K562 (cell line): Measurements from ENCODE around the gene VEGFB. TPM values are rescaled to one million over a fixed set of nuclear protein-coding genes. Genes with fewer than 3 reads are reported as not detected.

Source experiments
- CREB1 ChIP-seq, 2 experiments: sonication (generic) in 1 of 2; formaldehyde crosslinking in 1 of 2; IDR thresholded peaks; 2 replicates each; pipeline versions ENCODE4 v1.6.1 to v1.8.0; 2012 to 2022; ENCODE audit warnings: inconsistent platforms in 1 of 2, mild to moderate bottlenecking in 1 of 2, missing genetic modification reagents in 1 of 2, moderate library complexity in 1 of 2
- EGR1 ChIP-seq: fragments of 450-650 bp; conservative IDR thresholded peaks from 2 replicates; pipeline ENCODE4 v1.6.1; 2017; ENCODE audit warnings: mild to moderate bottlenecking
- HNRNPLL ChIP-seq: fragments of 200-400 bp; formaldehyde crosslinking; IDR thresholded peaks from 2 replicates; pipeline ENCODE4 v1.6.1; 2017; ENCODE audit warnings: low read length, low read depth, mild to moderate bottlenecking; ENCODE audit not compliant: poor library complexity, severe bottlenecking
- NCOA1 ChIP-seq: fragments of 450-650 bp; IDR thresholded peaks from 2 replicates; pipeline ENCODE4 v1.6.1; 2016; ENCODE audit warnings: low read depth
- NFRKB ChIP-seq: fragments of 450-650 bp; IDR thresholded peaks from 2 replicates; pipeline ENCODE4 v1.6.1; 2016; ENCODE audit warnings: low read depth
- NRF1 ChIP-seq, 2 experiments: fragments of 450-650 bp; IDR thresholded peaks in 1 of 2; conservative IDR thresholded peaks in 1 of 2; 2 replicates each; pipeline ENCODE4 v1.6.1; 2014; ENCODE audit warnings: mild to moderate bottlenecking in 2 of 2
- RBM15 ChIP-seq: fragments of 200-400 bp; formaldehyde crosslinking; IDR thresholded peaks from 2 replicates; pipeline ENCODE4 v1.6.1; 2018; ENCODE audit warnings: mild to moderate bottlenecking, low read length, moderate library complexity; ENCODE audit not compliant: insufficient read depth
- SAP30 ChIP-seq: fragments of 200-600 bp; sonication (generic); IDR thresholded peaks from 2 replicates; pipeline ENCODE4 v1.6.1; 2012; ENCODE audit warnings: borderline replicate concordance, low read depth, mild to moderate bottlenecking, moderate library complexity, low read length, control low read depth, inconsistent platforms; ENCODE audit not compliant: insufficient read depth, poor library complexity, severe bottlenecking
- SIN3A ChIP-seq, 2 experiments: fragments of 150-350 bp in 1 of 2; IDR thresholded peaks; 2 replicates each; pipeline ENCODE4 v1.6.1; 2011 to 2016; ENCODE audit warnings: borderline replicate concordance in 2 of 2, low read depth in 2 of 2, low read length in 2 of 2, mild to moderate bottlenecking in 2 of 2, moderate library complexity in 2 of 2; ENCODE audit not compliant: control insufficient read depth in 1 of 2
- ZNF431 ChIP-seq: sonication (generic); formaldehyde crosslinking; IDR thresholded peaks from 2 replicates; pipeline ENCODE4 v1.8.0; 2022; ENCODE audit warnings: mild to moderate bottlenecking, missing genetic modification reagents
- ZNF668 ChIP-seq: fragments of 250-450 bp; sonication (Bioruptor Pico); IDR thresholded peaks from 2 replicates; pipeline ENCODE4 v1.8.0; 2022; ENCODE audit warnings: mild to moderate bottlenecking, inconsistent platforms
- polyA plus RNA-seq, 8 experiments: library from polyadenylated mRNA; depleted of rRNA in 4 of 8; stranded (reverse) in 5 of 8; unstranded in 3 of 8; fragments of >200 nt; fragmentation: Nextera tagmentation in 2 of 8; fragmentation: Illumina TruSeq in 1 of 8; extraction: Ambion mirVana in 2 of 8; extraction: Trizol in 1 of 8; gene quantifications; 2 replicates each; pipeline versions ENCODE4 v1.2.1 to v1.2.3, GENCODE V29; 2011 to 2014; ENCODE audit warnings: inconsistent platforms in 1 of 8, missing spikeins in 1 of 8
- total RNA-seq, 7 experiments: library from RNA; depleted of rRNA in 6 of 7; stranded (reverse); fragments of >200 nt in 6 of 7; fragmentation: Illumina TruSeq in 2 of 7; extraction: Trizol in 2 of 7; gene quantifications; 2 replicates each; pipeline versions ENCODE4 v1.2.1 to v1.2.3, GENCODE V29; 2011 to 2021; ENCODE audit warnings: low replicate concordance in 1 of 7
- TF ChIP-seq, protein P1 (sequence below), 2 experiments: fragments of 450-650 bp in 1 of 2; sonication (generic) in 1 of 2; formaldehyde crosslinking in 1 of 2; IDR thresholded peaks; 2 replicates each; pipeline versions ENCODE4 v1.7.1 to v1.9.0; 2016 to 2022; ENCODE audit warnings: inconsistent platforms in 1 of 2, mild to moderate bottlenecking in 1 of 2, missing genetic modification reagents in 1 of 2
- TF ChIP-seq, protein P2 (sequence below): IDR thresholded peaks from 2 replicates; pipeline ENCODE4 v1.6.1; 2011; ENCODE audit not compliant: insufficient read length; ENCODE audit errors: extremely low read depth

The VEGFB gene
- total and polyA plus RNA-seq, 9 of the 15 experiments (the other 6 are each of a cell fraction or from before 2014, with no cell fraction given): 11.0 to 83.4 (median 25.7) TPM

DNA sequence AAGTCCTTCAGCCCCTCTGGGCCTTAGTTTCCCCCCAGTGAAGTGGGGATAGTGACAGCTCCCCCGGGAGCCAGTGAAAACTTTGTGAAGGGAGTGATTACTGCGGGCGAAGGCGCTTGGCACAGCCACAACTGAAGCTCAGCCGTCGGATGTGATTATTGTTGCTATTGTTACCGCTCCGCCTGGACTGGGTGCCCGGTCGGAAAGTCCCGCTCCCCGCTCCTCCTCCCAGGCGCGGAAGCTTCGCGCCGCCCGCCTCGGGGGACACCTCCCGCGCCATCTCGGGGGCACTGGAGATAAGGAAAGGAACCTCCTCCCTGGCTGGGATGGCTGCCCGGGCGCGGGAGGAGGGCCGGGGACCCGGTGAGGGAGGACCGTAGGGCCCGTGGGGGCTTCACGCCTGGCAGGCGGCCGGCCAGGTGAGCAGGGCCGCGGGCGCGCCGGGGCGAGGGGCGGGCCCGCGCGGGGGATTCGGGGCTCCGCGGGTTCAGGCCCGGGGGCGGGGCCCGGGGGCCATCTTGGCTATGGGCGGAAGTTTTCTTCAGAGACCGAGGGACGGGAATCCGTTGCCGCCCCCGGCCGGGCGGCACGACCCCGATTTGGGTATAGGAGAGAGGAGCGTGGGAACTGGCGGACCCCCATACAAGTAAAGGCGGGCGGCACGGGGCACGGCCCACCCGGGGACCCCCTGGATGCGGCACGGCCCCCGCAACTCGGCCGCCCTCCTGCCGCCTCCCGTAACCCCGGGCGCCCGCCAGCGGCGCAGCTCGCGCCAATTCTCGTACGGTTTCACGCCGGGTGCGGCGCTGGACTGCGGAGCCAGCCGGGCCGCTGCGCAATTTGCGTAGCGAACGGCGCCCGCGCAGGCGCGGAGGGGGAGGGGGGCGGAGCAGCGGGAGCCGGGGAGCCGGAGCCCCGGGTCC lies 50.8 kb downstream of the VEGFB start, which contains the start of gene GPR137 (continued):
- TF ChIP-seq SIN3A (IDR thresholded peaks at IDR 0.05; ENCODE audit: borderline replicate concordance in 2 of 2, control insufficient read depth in 1 of 2, low read depth in 2 of 2, low read length in 2 of 2) (peak; percentile 73 to 89; a peak in 3 of 4 replicates), CREB1 (IDR thresholded peaks at IDR 0.05) (0 out of 2 replicates have a peak, but pooled peaks have one; percentile 9), CREB1 (CRISPR knock-in tag; IDR thresholded peaks at IDR 0.05) (no peak; the same call in 1 of the 2 replicates), EGR1 (peak; percentile 83), ZNF668 (no peak), NFRKB (peak; percentile 57; the same call in 1 of the 2 replicates), ZNF431 (CRISPR knock-in tag) (no peak), SAP30 (peak; percentile 82), NCOA1 (0 out of 2 replicates have a peak, but pooled peaks have one; percentile 22), RBM15 (peak; percentile 92; the same call in 1 of the 2 replicates), NRF1 (conservative IDR thresholded peaks at IDR 0.05 in 1 of 2, IDR thresholded peaks at IDR 0.05 in 1 of 2) (peak; percentile 93 to 94), HNRNPLL (peak; percentile 99)
- TF ChIP-seq, protein P1, sequence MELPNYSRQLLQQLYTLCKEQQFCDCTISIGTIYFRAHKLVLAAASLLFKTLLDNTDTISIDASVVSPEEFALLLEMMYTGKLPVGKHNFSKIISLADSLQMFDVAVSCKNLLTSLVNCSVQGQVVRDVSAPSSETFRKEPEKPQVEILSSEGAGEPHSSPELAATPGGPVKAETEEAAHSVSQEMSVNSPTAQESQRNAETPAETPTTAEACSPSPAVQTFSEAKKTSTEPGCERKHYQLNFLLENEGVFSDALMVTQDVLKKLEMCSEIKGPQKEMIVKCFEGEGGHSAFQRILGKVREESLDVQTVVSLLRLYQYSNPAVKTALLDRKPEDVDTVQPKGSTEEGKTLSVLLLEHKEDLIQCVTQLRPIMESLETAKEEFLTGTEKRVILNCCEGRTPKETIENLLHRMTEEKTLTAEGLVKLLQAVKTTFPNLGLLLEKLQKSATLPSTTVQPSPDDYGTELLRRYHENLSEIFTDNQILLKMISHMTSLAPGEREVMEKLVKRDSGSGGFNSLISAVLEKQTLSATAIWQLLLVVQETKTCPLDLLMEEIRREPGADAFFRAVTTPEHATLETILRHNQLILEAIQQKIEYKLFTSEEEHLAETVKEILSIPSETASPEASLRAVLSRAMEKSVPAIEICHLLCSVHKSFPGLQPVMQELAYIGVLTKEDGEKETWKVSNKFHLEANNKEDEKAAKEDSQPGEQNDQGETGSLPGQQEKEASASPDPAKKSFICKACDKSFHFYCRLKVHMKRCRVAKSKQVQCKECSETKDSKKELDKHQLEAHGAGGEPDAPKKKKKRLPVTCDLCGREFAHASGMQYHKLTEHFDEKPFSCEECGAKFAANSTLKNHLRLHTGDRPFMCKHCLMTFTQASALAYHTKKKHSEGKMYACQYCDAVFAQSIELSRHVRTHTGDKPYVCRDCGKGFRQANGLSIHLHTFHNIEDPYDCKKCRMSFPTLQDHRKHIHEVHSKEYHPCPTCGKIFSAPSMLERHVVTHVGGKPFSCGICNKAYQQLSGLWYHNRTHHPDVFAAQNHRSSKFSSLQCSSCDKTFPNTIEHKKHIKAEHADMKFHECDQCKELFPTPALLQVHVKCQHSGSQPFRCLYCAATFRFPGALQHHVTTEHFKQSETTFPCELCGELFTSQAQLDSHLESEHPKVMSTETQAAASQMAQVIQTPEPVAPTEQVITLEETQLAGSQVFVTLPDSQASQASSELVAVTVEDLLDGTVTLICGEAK (IDR thresholded peaks at IDR 0.05): 0 out of 2 replicates have a peak, but pooled peaks have one; percentile 4
- TF ChIP-seq, protein P1 (CRISPR knock-in tag; IDR thresholded peaks at IDR 0.05): no peak
- TF ChIP-seq, protein P2, sequence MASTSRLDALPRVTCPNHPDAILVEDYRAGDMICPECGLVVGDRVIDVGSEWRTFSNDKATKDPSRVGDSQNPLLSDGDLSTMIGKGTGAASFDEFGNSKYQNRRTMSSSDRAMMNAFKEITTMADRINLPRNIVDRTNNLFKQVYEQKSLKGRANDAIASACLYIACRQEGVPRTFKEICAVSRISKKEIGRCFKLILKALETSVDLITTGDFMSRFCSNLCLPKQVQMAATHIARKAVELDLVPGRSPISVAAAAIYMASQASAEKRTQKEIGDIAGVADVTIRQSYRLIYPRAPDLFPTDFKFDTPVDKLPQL: peak; percentile 97
